HL-60 (cell line): ENCODE results near the gene KCND2.

Experiments
- CTCF ChIP-seq: IDR thresholded peaks from one replicate; pipeline ENCODE4 v1.5.1; 2011; ENCODE audit warnings: low read length, control low read depth, inconsistent platforms; ENCODE audit not compliant: insufficient read depth
- GABPA ChIP-seq: IDR thresholded peaks from 2 replicates; pipeline ENCODE4 v1.6.1; 2012; ENCODE audit warnings: low read depth
- REST ChIP-seq: IDR thresholded peaks from 2 replicates; pipeline ENCODE4 v1.6.1; 2012; ENCODE audit warnings: low read depth; ENCODE audit not compliant: insufficient replicate concordance

GRCh38 chr7:120302190-120302589, 29.2 kb downstream of the KCND2 start:
- no peak for TF ChIP-seq GABPA
- TF ChIP-seq CTCF, result no peak
- no peak for TF ChIP-seq REST
